A172 (cell line): Measurements from ENCODE around the gene SLC24A2. TPM values are rescaled to one million over a fixed set of nuclear protein-coding genes. Genes with fewer than 3 reads are reported as not detected.
"Not testable (repeated sequence)": the region's sequence is repeated elsewhere in the genome, so short reads cannot be mapped to it uniquely, and the experiment has no call there.

ENCODE experiments used
- DNase-seq: peaks from one replicate; pipeline ENCODE4 v3.0.0-alpha.2; 2015; ENCODE audit warnings: low spot score
- total RNA-seq: library from RNA; depleted of rRNA; stranded (reverse); fragments of >200 nt; shearing (Covaris generic); gene quantifications from 2 replicates; pipeline ENCODE4 v1.2.3, GENCODE V29; 2014; rRNA removed

The SLC24A2 gene
- not detected in 2 replicates for total RNA-seq

DNA sequence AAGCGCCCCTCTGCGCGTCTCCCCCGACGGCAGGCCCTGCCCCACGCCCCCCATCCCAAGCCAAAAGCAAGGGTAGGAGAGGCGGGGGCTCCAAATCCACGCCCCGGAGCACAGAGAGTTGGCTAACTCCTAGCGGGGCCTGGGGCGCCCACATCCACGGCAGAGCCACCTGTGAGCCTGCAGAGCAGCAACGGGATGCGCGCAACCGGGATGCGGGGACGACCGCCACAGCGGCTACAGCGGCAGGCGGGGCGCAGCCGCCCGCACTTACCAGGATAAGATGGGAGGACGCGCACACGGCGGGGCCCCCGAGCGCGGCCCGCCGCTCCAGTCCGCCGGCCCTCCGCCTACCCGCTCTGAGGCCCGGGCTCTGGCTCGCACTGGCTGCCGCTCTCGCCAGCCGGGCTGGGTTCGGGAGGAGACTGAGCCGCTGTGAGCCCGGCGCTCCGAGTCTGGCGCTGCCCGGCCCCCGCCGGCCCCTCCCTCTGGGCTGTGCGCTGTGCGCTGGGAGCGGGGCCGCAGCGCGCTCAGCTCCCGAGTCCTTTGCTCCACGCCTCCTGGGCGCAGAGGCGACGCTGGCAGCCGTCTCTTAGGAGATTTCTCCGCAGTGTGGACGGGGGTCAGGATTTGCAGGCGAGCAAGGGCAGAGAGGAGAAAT lies at the start of gene SLC24A2:
Gene SLC24A2, minus strand, starts transcription at position 424 of the 658 bp plus-strand sequence.
- DNase-seq, result no peak

DNA sequence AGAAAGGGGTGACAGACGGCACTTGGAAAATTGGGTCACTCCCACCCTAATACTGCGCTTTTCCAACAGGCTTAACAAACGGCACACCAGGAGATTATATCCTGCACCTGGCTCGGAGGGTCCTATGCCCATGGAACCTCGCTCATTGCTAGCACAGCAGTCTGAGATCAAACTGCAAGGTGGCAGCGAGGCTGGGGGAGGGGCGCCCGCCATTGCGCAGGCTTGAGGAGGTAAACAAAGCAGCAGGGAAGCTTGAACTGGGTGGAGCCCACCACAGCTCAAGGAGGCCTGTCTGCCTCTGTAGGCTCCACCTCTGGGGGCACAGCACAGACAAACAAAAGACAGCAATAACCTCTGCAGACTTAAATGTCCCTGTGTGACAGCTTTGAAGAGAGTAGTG lies 44.5 kb upstream of the SLC24A2 start:
- not testable (repeated sequence) for DNase-seq

DNA sequence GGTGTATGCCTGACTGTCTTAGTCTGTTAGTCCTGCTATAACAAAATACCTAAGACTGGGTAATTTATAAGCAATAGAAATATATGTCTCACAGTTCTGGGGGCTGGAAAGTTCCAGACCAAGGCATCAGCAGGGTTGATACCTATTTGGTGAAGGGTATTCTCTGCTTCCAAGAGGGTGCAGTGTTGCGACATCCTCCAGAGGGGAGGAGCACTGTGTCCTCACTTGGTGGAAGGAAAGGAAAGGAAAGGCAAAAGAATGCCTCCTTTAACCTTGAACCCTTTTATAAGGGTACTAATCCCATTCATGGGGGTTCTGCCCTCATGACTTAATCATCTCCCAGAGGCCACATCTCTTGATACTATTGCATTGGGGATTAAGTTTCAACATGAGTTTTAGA lies 42.0 kb upstream of the SLC24A2 start:
- no peak for DNase-seq

DNA sequence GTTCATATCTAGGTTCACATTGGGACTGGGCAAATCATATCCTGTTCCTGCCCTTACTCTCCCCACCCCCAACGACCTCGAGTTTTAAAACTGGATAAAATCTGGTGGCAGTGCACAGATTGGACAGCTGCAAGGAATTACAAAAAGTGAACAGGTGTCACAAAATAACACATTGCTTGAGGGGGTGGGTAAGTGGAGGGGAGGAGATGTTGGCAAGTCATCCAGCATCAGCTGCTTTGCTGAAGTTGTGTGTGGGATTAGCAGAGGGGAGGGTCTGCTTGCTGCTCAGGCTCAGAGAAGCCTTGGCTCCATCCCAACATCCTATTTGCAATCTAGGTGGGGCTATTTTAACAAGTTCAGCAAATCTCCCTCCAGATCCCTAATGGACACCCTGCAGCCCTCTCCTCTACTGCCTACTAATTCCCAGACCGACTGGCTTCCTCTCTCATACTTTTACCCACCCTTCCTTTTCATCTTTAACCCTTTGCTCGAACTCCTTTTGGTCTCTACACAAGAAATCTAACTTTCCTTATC lies 39.8 kb upstream of the SLC24A2 start:
- DNase-seq, result no peak

DNA sequence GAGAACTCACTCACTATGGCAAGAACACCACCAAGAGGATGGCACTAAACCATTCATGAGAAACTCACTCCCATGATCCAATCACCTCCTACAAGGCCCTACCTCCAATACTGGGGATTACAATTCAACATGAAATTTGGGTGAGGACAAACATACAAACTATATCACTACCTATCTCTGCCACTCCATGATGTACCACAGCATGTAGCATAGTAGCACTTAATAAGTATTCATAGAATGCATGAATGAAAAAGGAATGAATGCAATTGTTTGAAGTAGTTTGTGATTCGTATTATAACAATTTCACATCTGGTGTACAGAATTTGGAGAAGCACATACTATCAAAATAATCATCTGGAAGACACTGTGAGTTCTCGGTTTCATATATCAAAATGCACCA lies 27.9 kb upstream of the SLC24A2 start:
- DNase-seq, result no peak

DNA sequence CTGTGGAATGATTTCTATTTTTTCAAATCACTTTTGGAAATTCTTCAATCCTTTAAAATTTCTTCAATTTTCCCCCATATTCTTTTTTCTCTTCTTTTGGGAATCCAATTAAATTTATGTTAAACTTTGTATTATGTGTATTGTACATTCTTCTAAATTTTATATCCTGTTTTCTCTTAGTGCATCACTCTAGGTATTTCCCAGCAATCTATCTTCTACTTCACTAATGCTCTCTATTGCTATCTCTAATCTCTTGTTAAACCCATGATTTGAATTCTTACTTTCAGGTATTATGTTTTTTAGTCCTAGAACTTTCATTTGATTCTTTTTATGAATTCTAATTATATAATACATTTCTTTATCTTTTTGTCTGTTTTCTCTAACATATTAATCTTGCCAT lies 23.4 kb upstream of the SLC24A2 start:
- DNase-seq, result no peak

DNA sequence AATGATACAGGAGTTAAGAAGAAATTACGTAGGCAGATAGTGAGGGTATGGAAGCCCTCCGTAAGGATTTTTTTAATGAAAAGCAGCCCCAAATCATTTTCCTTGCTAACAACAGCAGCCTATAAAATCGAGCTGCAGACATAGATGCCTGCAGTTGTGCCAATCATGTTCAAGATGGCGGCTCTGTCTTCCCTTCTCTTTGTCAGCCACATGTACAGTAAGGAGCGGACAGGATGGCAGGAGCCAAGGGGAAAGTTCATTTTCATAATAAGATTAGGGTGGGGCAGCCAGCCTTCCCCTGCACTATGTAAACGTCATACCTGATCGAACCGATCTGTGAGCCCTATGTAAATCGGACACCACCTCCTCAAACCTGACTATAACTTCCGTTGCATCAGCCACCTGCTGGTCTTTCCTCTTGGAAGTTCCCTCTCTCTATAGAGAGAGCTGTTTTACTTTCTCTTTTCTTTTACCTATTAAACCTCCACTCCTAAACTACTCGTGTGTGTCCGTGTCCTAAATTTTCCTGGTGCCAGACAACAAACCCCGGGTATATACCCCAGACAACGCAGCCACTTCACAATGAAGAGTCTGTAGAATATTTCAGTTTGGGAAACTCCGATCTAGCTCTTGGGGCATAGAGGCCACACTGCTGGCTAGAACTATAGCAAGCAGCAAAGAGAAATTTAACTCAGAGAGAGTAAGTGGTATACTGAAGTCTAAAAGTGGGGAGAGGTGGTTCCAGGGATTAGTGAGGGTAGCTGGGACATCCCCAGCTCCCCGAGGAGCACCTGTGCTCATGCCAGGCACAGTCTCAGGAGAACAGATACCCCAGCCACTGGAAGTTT lies 20.8 kb upstream of the SLC24A2 start:
- DNase-seq, result no peak

DNA sequence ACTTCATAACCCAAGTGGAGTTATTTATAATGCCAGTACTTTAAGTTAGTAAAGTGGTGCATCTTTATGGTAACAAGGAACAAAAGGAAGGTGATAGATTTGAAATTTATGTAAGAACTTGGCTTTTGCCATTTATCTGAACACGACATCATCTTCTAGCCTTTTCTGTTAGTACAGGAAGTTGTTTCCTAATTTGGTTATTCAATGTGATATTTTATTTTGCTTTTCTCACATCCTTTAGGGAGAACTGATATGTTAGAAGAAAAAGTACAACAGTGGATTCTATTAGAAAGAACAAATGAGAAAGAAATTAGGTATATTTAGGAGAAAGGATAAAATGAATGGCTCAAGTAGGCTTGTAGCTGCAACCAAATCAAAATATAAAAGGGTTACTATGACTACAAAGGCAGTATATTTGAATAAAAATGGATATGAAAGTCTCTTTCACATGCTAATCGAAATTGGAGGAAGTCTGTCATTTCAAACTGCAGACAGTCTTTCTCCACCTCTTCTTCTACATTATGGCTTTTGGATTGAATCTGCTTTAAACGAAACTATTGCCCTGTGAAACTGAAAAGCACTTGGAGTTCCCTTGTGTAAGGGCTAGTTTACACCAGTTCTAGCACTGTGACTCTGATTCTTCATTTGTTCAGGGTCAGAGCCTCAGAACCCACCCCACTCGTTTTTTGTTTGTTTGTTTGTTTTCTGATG lies 18.5 kb upstream of the SLC24A2 start:
- DNase-seq, result no peak

DNA sequence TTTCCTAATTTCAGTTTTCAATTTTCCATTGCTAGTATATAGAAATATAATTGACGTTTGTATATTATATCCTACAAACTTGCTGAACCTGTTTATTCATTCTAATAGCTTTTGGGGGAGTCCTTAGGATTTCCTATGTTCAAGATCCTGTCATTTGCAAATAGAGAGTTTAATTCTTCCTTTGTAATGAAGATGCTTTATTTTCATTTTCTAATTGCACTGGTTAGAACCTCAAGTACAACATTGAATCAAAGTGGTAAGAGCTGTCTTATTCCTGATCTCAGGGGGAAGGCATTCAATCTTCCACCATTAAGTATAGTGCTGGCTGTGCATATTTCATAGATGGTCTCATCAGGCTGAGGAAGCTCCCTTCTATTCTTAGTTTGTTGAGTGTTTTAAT lies 15.6 kb upstream of the SLC24A2 start:
- no peak for DNase-seq

DNA sequence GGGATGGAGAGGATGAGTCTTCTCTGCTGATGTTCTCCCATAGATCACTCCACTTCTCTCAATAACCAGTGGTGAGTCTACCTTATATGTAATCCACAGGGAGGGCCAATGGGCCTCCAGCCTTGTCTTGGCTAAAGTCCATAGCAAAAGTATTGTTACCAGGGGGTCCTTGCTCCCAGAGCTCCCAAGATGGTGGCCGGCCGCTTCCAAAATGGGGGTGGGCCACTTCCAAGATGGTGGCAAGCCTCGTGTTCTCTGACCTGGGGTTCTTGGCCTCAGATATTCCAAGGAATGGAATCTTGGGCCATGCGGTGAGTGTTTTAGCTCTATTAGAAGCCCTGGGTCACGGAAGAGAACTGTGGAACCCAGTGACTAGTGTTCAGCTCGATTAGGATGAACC lies 12.0 kb upstream of the SLC24A2 start:
- no peak for DNase-seq

DNA sequence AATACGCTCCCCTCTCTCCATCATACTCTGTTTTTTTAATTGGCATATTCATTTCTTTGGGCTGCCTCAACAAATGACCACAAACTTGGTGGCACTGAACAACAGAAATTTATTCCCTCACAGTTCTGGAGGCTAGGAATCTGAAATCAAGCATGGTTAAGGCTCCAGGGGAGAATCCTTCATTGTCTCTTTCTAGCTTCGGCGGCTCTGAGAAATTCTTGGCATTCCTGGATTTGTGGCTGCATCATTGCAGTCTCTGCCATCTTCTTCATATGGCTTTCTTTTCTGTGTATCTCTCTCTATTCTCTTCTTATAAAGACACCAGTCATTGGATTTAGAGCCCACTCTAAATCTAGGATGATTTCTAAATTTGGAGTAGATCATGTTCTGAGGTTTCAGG lies 10.9 kb upstream of the SLC24A2 start:
- no peak for DNase-seq

DNA sequence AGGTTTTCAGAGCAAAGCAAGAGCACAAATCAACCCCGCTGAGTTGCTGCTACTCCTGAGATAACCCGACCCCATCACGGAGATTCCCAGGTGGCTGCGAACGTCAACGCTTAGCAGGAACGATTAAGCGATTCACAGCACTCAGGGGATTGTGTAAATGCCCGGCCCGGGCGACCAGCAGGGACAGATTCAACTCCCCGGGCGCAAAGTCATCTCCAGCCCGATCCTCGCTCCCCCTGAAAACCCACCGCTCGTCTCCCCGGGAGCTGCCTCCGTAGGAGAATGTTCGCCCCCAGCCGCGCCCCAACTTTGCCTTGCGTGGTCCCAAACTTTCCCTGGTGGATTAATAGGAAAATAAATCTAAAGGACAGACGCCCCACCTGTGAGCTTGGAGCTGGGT lies 685 bp downstream of the SLC24A2 start:
- DNase-seq, result no peak

DNA sequence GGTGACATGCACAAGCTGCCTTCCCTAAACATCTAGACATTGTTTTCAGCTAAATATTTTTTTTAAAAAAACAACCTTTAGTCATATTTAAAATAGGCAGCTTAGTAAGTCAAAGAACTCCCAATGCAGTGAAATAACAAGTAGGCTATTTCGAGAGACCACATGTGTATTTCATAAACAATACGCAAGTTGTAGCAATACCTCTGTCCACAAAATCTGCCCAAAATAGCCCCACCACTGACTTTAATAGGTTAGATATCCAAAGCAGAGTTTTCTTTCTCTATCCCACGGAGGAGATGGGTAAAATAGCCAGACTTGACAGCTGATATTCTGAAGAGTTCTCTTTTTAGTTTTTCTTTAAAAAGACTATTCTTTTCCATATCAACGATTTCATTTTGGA lies 1.2 kb downstream of the SLC24A2 start:
- no peak for DNase-seq

DNA sequence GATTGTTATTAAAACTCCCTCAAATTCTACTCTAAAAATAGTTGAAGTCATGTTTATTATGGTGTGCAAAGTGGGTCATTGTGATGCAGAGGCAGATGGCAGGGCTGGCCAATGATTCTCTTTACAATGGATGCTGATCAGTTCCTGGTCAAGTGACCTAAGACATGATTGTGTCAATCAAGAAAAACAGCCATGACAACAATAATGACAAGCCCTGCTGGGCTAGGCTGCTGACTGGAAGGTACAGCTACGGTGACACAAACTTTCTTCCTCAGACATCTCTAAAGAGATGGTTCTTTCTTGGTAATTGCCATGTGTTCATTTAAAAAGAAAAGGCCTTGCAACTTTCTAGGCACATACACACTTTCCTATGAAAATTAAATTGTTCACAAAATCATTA lies 3.6 kb downstream of the SLC24A2 start:
- DNase-seq, result no peak

DNA sequence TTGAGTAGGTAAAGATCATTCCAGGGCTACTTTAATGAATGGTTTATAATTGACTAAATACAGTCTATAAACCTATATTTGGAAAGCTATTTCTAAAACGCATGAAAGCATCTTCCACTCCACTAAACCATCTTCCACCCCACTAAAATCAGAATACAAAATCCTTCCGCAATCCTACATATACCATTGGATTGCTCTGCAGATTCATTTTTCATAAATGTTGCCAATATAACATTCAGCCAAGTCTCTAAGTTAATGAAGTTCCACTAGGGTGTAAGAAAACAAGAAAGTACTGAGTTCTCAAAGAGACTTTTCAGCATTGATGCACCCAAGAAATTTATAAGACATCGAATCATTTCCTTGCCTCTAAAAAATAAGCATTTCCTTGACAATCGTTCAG lies 4.7 kb downstream of the SLC24A2 start:
- DNase-seq, result no peak

DNA sequence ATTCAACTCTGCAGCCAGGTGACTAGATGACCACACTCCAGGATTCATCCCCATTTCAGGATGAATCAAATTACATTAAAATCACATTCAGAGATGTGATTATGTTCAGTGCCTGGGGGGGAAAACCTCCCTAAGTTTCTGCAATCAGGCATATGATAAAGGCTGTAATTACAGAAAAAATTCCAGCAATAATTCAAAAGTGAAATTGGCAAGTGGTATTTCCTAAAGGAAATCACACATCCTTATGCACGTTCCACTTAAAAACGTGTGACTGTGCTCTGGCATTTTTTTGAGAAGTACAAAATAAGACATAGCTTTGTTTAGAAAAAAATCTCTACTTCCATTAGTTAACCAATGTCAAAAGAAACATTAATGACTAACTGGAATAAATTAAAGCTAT lies 5.3 kb downstream of the SLC24A2 start:
- DNase-seq, result no peak

DNA sequence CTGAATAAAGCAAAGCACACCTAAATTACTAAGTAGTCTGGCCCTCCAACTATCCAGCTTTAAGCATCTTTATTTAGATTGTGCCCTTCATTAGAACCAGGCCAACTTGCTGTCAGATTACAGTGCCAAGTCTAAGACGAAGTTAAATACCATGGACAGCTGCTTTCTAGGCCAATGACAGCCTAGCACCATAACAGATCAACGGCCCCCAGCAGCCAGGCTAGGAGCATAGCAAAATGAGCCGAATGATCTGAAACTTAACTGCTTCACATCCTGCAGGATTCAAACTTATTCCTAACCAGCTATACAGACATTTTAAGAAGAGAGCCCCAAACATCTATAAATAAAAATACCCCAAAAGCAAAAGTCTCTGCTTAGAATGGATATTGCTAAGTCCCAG lies 6.8 kb downstream of the SLC24A2 start:
- DNase-seq, result peak; percentile 43

DNA sequence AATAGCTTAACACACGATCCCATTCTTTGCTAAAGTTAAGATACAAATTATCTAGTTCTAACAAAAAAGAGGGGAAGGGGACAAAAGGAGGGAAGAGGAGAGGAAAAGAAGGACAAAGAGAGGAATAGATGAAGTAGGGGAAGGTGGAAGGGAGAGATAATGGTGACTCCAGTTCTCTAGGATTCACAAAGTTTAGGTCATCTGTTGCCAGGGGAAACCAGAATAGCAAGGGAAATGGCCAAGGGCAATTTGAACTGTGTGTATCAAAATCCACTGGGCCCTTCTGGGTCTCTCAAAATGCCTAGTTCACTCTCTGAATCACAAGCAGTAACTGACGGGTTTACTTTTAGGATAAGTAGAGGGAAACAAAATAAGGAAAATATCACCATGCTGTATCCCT lies 7.6 kb downstream of the SLC24A2 start:
- no peak for DNase-seq

DNA sequence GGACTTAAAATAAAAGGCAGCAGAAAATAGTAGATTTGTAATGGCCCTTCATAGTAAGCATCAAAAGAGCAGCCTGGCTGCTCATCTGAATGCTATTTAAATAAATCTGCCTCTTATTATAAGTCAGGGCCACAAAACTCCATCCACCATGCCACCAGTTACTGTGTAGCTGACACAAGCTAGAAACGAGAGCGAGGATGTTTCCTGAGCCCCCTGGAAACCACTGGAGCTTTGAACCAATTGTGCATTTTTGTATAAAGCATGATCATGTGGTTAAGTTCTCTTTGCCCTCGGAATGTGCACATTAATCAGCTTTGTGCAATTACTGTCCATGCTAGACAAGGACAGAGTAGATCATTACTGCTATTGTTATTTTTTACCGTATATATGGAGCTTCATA lies 17.4 kb downstream of the SLC24A2 start:
- DNase-seq, result no peak

DNA sequence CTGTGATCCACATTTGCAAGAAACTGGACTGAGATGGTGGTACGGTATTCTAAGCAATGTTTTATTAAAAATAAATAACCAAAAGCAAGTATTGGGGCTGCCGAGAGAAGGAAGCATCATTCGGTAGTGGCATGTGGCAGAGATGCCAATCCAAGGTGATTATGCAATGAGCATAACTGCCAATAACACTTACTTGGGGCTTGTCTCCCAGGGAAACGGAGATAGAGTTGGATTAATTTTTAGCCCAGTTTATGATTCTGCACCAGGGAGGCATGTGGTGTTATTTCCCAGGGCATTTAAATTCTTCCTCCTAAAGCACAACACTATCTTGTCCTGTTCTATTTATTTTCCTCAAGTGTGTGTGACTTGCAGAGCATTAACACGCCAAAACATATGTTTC lies 17.9 kb downstream of the SLC24A2 start:
- no peak for DNase-seq

DNA sequence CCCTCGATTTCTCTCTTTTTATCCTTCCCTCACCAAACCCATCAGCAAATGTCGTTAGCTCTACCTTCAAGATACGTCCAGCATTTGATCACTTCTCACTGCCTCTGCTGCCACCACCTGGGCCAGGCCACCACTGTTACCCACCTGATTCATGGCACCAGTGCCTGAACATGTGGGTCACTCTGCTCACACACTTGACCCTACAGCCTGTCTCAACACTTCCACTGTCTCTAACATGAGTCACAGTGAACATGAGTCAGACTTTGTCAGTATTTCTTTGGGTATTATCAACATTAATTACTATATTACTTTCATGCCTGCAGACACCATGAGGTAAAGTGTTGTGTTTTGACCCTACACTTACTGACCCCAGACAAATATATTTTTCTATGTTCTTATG lies 19.6 kb downstream of the SLC24A2 start:
- peak; percentile 45 for DNase-seq

DNA sequence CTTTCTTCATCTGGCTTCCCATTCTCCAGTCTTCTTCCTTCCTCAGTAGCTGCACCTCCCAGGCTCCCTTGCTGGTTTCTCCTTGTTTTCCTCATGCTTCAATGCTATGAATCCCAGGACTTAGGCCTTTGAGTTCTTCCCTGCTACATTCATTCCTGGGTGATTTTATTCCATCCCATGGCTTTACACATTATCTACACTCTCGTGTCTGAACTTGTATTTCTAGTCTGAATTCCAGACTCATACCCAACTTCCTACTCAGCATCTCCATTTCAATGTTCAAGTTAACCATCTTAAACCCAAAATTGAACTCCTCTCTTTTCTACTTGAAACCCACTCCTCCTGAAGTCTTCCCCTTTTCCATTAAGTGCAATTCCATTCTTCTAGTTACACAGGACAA lies 20.0 kb downstream of the SLC24A2 start:
- no peak for DNase-seq

DNA sequence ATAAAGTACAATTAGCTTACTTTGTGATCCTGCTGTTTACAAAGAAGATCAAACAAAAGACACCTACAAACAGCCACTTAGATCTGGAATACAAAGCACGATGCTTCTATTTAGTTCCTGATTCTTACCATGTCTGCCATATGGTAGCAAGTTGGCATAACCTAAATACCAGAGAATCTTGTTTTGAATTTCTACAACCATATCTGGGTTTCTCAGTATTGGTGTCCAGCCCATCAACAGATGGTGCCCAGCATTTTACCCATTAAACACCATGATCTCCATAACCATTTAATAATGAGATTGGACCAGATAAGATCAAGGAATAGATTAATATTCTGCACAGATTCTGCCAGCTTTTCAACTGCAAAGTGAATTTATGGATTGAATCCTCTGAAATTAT lies 29.8 kb downstream of the SLC24A2 start:
- no peak for DNase-seq
